ENCODE results near the gene FGF21.
"Not testable (repeated sequence)": the region's sequence is repeated elsewhere in the genome, so short reads cannot be mapped to it uniquely, and the experiment has no call there.

Gene FGF21

GRCh38 chr19:48780631-48781391 lies 25.5 kb downstream of the FGF21 start:
- Histone ChIP-seq H3K4me3 (ENCODE audit: insufficient read depth, low read length, poor library complexity, severe bottlenecking) (no peak overlapping the region), H3K79me2 (ENCODE audit: insufficient read depth, low read length) (no peaks in the 10 kb centered on the region), H4K20me1 (ENCODE audit: low read depth, low read length) (no peaks in the 10 kb centered on the region), H3K9me2 (replicated peaks; ENCODE audit: insufficient read depth, low read length) (no peaks in the 10 kb centered on the region), H3K9me3 (ENCODE audit: insufficient read depth, low read length) (no peaks in the 10 kb centered on the region), H3F3A (ENCODE audit: insufficient read depth) (no peaks in the 10 kb centered on the region), H2AFZ (ENCODE audit: low read depth, low read length, severe bottlenecking) (no peak overlapping the region), H3K36me3 (ENCODE audit: low read length) (no peaks in the 10 kb centered on the region), H3K27me3 (ENCODE audit: low read length) (no peaks in the 10 kb centered on the region), H3K4me2 (ENCODE audit: low read depth, low read length, poor library complexity, severe bottlenecking) (no peak overlapping the region), H3K9ac (ENCODE audit: low read length) (no peak overlapping the region), H3K27ac (ENCODE audit: low read depth, low read length) (no peak overlapping the region)
- TF ChIP-seq CTCF (IDR thresholded peaks at IDR 0.05; ENCODE audit: insufficient read depth, low read length, poor library complexity, severe bottlenecking) = no peak
- TF ChIP-seq EZH2phosphoT487 (conservative IDR thresholded peaks at IDR 0.05; ENCODE audit: low read length) = no peak

GRCh38 chr19:48784527-48784926 lies 29.2 kb downstream of the FGF21 start:
- Histone ChIP-seq H3K4me3 (ENCODE audit: insufficient read depth, low read length, poor library complexity, severe bottlenecking) (no peak overlapping the region), H2AFZ (ENCODE audit: low read depth, low read length, severe bottlenecking) (no peak overlapping the region), H3K9ac (ENCODE audit: low read length) (no peak overlapping the region), H3K9me2 (replicated peaks; ENCODE audit: insufficient read depth, low read length) (no peaks in the 10 kb centered on the region), H3F3A (ENCODE audit: insufficient read depth) (no peaks in the 10 kb centered on the region), H4K20me1 (ENCODE audit: low read depth, low read length) (no peaks in the 10 kb centered on the region), H3K9me3 (ENCODE audit: insufficient read depth, low read length) (no peaks in the 10 kb centered on the region), H3K36me3 (ENCODE audit: low read length) (no peaks in the 10 kb centered on the region), H3K27ac (ENCODE audit: low read depth, low read length) (no peak overlapping the region), H3K79me2 (ENCODE audit: insufficient read depth, low read length) (no peaks in the 10 kb centered on the region), H3K27me3 (ENCODE audit: low read length) (no peaks in the 10 kb centered on the region), H3K4me2 (ENCODE audit: low read depth, low read length, poor library complexity, severe bottlenecking) (no peak overlapping the region)
- no peak for TF ChIP-seq CTCF (IDR thresholded peaks at IDR 0.05; ENCODE audit: insufficient read depth, low read length, poor library complexity, severe bottlenecking)

- not testable (repeated sequence) for H3K27ac ChIP-seq (ENCODE audit: low read depth, low read length); H2AFZ ChIP-seq (ENCODE audit: low read depth, low read length, severe bottlenecking); H3F3A ChIP-seq (ENCODE audit: insufficient read depth); H4K20me1 ChIP-seq (ENCODE audit: low read depth, low read length); H3K4me3 ChIP-seq (ENCODE audit: insufficient read depth, low read length, poor library complexity, severe bottlenecking); H3K27me3 ChIP-seq (ENCODE audit: low read length); H3K4me2 ChIP-seq (ENCODE audit: low read depth, low read length, poor library complexity, severe bottlenecking); H3K79me2 ChIP-seq (ENCODE audit: insufficient read depth, low read length); H3K9me3 ChIP-seq (ENCODE audit: insufficient read depth, low read length); H3K36me3 ChIP-seq (ENCODE audit: low read length); H3K9me2 ChIP-seq (replicated peaks; ENCODE audit: insufficient read depth, low read length); H3K9ac ChIP-seq (ENCODE audit: low read length)
Observed at GRCh38 chr19:48786422-48786821, 31.1 kb downstream of the FGF21 start.

- not testable (repeated sequence) for H3K9ac ChIP-seq (ENCODE audit: low read length); H3K4me2 ChIP-seq (ENCODE audit: low read depth, low read length, poor library complexity, severe bottlenecking); H4K20me1 ChIP-seq (ENCODE audit: low read depth, low read length); H3K9me2 ChIP-seq (replicated peaks; ENCODE audit: insufficient read depth, low read length); H3K79me2 ChIP-seq (ENCODE audit: insufficient read depth, low read length); H3K4me3 ChIP-seq (ENCODE audit: insufficient read depth, low read length, poor library complexity, severe bottlenecking); H3K36me3 ChIP-seq (ENCODE audit: low read length); H3K27ac ChIP-seq (ENCODE audit: low read depth, low read length); H3F3A ChIP-seq (ENCODE audit: insufficient read depth); H3K27me3 ChIP-seq (ENCODE audit: low read length); H3K9me3 ChIP-seq (ENCODE audit: insufficient read depth, low read length); H2AFZ ChIP-seq (ENCODE audit: low read depth, low read length, severe bottlenecking)
Observed at GRCh38 chr19:48787331-48787730, 32.0 kb downstream of the FGF21 start.
